SK-N-SH treated with all-trans-retinoic acid at 6 μM for 48 hours (cell line): ENCODE results near the gene SDHAF3.
"Not testable (repeated sequence)": the region's sequence is repeated elsewhere in the genome, so short reads cannot be mapped to it uniquely, and the experiment has no call there.

Source experiments
- ATAC-seq: fragments of 200-7000 bp; cut with Tn5 transposase; 3 replicates; pipeline ENCODE4 v1.9.1; 2020; ENCODE audit warnings: mild to moderate bottlenecking, moderate library complexity
- ARNTL ChIP-seq: fragments of 450-650 bp; formaldehyde crosslinking; IDR thresholded peaks from 2 replicates; pipeline ENCODE4 v1.5.0; 2020; ENCODE audit warnings: low read depth, mild to moderate bottlenecking, moderate library complexity, borderline replicate concordance
- CREB5 ChIP-seq: fragments of 250-450 bp; sonication (Bioruptor Pico); IDR thresholded peaks from 2 replicates; pipeline ENCODE4 v1.5.1; 2020; ENCODE audit warnings: low read depth, mild to moderate bottlenecking, moderate library complexity
- CSDC2 ChIP-seq: fragments of 250-450 bp; sonication (Bioruptor Pico); IDR thresholded peaks from 2 replicates; pipeline ENCODE4 v1.5.0; 2020; ENCODE audit warnings: mild to moderate bottlenecking, moderate library complexity
- CSRNP3 ChIP-seq: fragments of 250-450 bp; sonication (Bioruptor Pico); IDR thresholded peaks from 2 replicates; pipeline ENCODE4 v1.5.1; 2021; ENCODE audit warnings: mild to moderate bottlenecking, moderate library complexity
- ESRRG ChIP-seq: fragments of 250-450 bp; sonication (Bioruptor Pico); IDR thresholded peaks from 2 replicates; pipeline ENCODE4 v1.6.1; 2021; ENCODE audit warnings: mild to moderate bottlenecking
- ISL1 ChIP-seq: fragments of 250-450 bp; sonication (Bioruptor Pico); IDR thresholded peaks from 2 replicates; pipeline ENCODE4 v2.1.2; 2022; ENCODE audit warnings: mild to moderate bottlenecking, moderate library complexity
- PATZ1 ChIP-seq: fragments of 250-450 bp; sonication (Bioruptor Pico); IDR thresholded peaks from 2 replicates; pipeline ENCODE4 v1.8.0; 2020; ENCODE audit warnings: mild to moderate bottlenecking, moderate library complexity, borderline replicate concordance
- POU6F1 ChIP-seq: fragments of 250-450 bp; sonication (Bioruptor Pico); IDR thresholded peaks from 2 replicates; pipeline ENCODE4 v1.8.0; 2021; ENCODE audit warnings: low read depth, mild to moderate bottlenecking, moderate library complexity, borderline replicate concordance
- RARB ChIP-seq: fragments of 250-450 bp; sonication (Bioruptor Pico); IDR thresholded peaks from 2 replicates; pipeline ENCODE4 v1.8.0; 2021; ENCODE audit warnings: mild to moderate bottlenecking, moderate library complexity
- SNAI2 ChIP-seq: fragments of 250-450 bp; sonication (Bioruptor Pico); IDR thresholded peaks from 2 replicates; pipeline ENCODE4 v1.5.0; 2020; ENCODE audit warnings: mild to moderate bottlenecking, moderate library complexity
- TCF4 ChIP-seq: fragments of 250-450 bp; sonication (Bioruptor Pico); IDR thresholded peaks from 2 replicates; pipeline ENCODE4 v1.8.0; 2021; ENCODE audit warnings: mild to moderate bottlenecking, moderate library complexity, borderline replicate concordance
- TOX ChIP-seq: fragments of 250-450 bp; sonication (Bioruptor Pico); IDR thresholded peaks from 2 replicates; pipeline ENCODE4 v1.8.0; 2021; ENCODE audit warnings: mild to moderate bottlenecking, moderate library complexity, borderline replicate concordance
- TSHZ2 ChIP-seq: fragments of 250-450 bp; sonication (Bioruptor Pico); IDR thresholded peaks from 2 replicates; pipeline ENCODE4 v1.5.0; 2020; ENCODE audit warnings: mild to moderate bottlenecking, moderate library complexity
- ZC3H10 ChIP-seq: fragments of 250-450 bp; sonication (Bioruptor Pico); IDR thresholded peaks from 2 replicates; pipeline ENCODE4 v1.5.1; 2021; ENCODE audit warnings: mild to moderate bottlenecking, moderate library complexity
- ZFP3 ChIP-seq: fragments of 250-450 bp; sonication (Bioruptor Pico); IDR thresholded peaks from 2 replicates; pipeline ENCODE4 v1.5.0; 2020; ENCODE audit warnings: mild to moderate bottlenecking, moderate library complexity
- ZFP30 ChIP-seq: fragments of 450-650 bp; formaldehyde crosslinking; IDR thresholded peaks from 2 replicates; pipeline ENCODE4 v1.5.0; 2022; ENCODE audit warnings: mild to moderate bottlenecking, moderate library complexity
- ZNF565 ChIP-seq: fragments of 450-650 bp; formaldehyde crosslinking; conservative IDR thresholded peaks from 2 replicates; pipeline ENCODE4 v1.5.0; 2020; ENCODE audit warnings: low read depth, mild to moderate bottlenecking, moderate library complexity
- ZNF70 ChIP-seq: fragments of 450-650 bp; formaldehyde crosslinking; IDR thresholded peaks from 2 replicates; pipeline ENCODE4 v1.5.0; 2020; ENCODE audit warnings: mild to moderate bottlenecking, moderate library complexity
- ZNF8 ChIP-seq: fragments of 450-650 bp; formaldehyde crosslinking; IDR thresholded peaks from 2 replicates; pipeline ENCODE4 v1.5.0; 2020; ENCODE audit warnings: mild to moderate bottlenecking, moderate library complexity

Gene SDHAF3

GRCh38 chr7:97167749-97168148 is 50.3 kb downstream of the SDHAF3 start (continued):
- TF ChIP-seq POU6F1 (CRISPR knock-in tag), result no peak
- TF ChIP-seq TOX (CRISPR knock-in tag), result no peak
- TF ChIP-seq TCF4, result no peak
- TF ChIP-seq CSDC2 (CRISPR knock-in tag), result no peak
- no peak for TF ChIP-seq PATZ1 (CRISPR knock-in tag)
- no peak for TF ChIP-seq ZFP30 (CRISPR knock-in tag)
- no peak for TF ChIP-seq ARNTL (CRISPR knock-in tag)
- no peak for TF ChIP-seq ZC3H10 (CRISPR knock-in tag)
- TF ChIP-seq CREB5, result no peak

GRCh38 chr7:97174303-97174702 is 56.8 kb downstream of the SDHAF3 start:
- TF ChIP-seq ESRRG (CRISPR knock-in tag) (no peak), CSRNP3 (CRISPR knock-in tag) (no peak), CSDC2 (CRISPR knock-in tag) (no peak), ZFP3 (CRISPR knock-in tag) (no peak), ZC3H10 (CRISPR knock-in tag) (no peak), ZNF70 (CRISPR knock-in tag) (no peak), SNAI2 (no peak)
- ATAC-seq, result no peak

- no peak for TF ChIP-seq ZNF70 (CRISPR knock-in tag)
- peak; percentile 69 for TF ChIP-seq ISL1 (CRISPR knock-in tag)
- TF ChIP-seq RARB (CRISPR knock-in tag), result no peak
- no peak for TF ChIP-seq ESRRG (CRISPR knock-in tag)
- no peak for TF ChIP-seq ZNF8 (CRISPR knock-in tag)
- ATAC-seq, result peak; percentile 95
These were observed 62.1 kb downstream of the SDHAF3 start for GRCh38 chr7:97179454-97180104.

GRCh38 chr7:97187067-97187466 is 69.6 kb downstream of the SDHAF3 start:
- ATAC-seq, result peak; percentile 78
- TF ChIP-seq ISL1 (CRISPR knock-in tag), result 0 out of 2 replicates have a peak, but pooled peaks have one; percentile 26
- TF ChIP-seq ZNF565 (CRISPR knock-in tag), result no peak
- TF ChIP-seq TSHZ2 (CRISPR knock-in tag), result no peak
- TF ChIP-seq PATZ1 (CRISPR knock-in tag), result 0 out of 2 replicates have a peak, but pooled peaks have one; percentile 35

- ATAC-seq, result not testable (repeated sequence)
These were observed 78.7 kb downstream of the SDHAF3 start for GRCh38 chr7:97196174-97196573.
